ENCODE results near the gene PIN1. TPM values are rescaled to one million over a fixed set of nuclear protein-coding genes. Genes with fewer than 3 reads are reported as not detected.
"Not testable (repeated sequence)": the region's sequence is repeated elsewhere in the genome, so short reads cannot be mapped to it uniquely, and the experiment has no call there.

Gene PIN1
- total RNA-seq, 2 donors from 2014 or later: 22.7 to 27.0 TPM

DNA sequence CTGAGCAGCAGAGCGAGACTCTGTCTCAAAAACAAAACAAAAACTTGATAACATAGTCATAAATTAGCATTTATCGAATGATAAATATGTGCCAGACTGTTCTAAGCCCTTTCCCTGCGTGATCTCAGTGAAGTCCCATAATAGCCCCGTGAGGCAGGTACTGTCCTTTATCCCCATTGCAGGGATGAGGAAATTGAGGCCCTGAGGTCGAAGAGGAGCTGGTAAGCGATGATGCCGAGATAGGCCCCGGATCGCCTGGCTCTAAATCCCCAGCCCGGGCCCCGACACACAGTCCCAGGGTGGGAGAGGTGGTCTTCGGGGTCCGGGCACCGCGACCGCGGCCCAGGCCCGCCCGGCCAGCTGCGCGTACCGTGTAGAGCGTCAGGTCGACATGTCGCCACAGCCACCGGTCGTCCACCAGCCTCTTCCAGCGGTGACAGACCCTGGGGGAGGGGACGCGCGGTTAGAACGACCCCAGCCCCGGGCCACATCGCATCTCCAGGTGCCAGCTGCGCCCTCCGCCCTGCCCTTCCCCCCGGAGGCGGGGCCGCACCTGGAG, 16.9 kb upstream of the PIN1 start:
- WGBS, 2 donors: 4 to 12% methylated on average over 10 to 38 of the region's 39 CpGs
- ATAC-seq (no peak), DNase-seq (no peak)
- Histone ChIP-seq H3K4me3 (peak overlapping the region; percentile 31 to 95), H3K36me3 (replicated peaks in 1 of 2; ENCODE audit: insufficient read depth in 1 of 2, low read depth in 2 of 2) (no peaks in the 10 kb centered on the region), H3K27ac (peak overlapping the region; percentile 72 to 98 (median 94)), H3K27me3 (no peaks in the 10 kb centered on the region), H3K4me1 (peaks cover 17% of the 10 kb centered on the region), H3K9me3 (no peaks in the 10 kb centered on the region)
- TF ChIP-seq POLR2A (IDR thresholded peaks at IDR 0.05): no peak
- TF ChIP-seq, protein P1, sequence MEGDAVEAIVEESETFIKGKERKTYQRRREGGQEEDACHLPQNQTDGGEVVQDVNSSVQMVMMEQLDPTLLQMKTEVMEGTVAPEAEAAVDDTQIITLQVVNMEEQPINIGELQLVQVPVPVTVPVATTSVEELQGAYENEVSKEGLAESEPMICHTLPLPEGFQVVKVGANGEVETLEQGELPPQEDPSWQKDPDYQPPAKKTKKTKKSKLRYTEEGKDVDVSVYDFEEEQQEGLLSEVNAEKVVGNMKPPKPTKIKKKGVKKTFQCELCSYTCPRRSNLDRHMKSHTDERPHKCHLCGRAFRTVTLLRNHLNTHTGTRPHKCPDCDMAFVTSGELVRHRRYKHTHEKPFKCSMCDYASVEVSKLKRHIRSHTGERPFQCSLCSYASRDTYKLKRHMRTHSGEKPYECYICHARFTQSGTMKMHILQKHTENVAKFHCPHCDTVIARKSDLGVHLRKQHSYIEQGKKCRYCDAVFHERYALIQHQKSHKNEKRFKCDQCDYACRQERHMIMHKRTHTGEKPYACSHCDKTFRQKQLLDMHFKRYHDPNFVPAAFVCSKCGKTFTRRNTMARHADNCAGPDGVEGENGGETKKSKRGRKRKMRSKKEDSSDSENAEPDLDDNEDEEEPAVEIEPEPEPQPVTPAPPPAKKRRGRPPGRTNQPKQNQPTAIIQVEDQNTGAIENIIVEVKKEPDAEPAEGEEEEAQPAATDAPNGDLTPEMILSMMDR (IDR thresholded peaks at IDR 0.05): no peak
- intact Hi-C loops (cut with DNase I): no loop called here

DNA sequence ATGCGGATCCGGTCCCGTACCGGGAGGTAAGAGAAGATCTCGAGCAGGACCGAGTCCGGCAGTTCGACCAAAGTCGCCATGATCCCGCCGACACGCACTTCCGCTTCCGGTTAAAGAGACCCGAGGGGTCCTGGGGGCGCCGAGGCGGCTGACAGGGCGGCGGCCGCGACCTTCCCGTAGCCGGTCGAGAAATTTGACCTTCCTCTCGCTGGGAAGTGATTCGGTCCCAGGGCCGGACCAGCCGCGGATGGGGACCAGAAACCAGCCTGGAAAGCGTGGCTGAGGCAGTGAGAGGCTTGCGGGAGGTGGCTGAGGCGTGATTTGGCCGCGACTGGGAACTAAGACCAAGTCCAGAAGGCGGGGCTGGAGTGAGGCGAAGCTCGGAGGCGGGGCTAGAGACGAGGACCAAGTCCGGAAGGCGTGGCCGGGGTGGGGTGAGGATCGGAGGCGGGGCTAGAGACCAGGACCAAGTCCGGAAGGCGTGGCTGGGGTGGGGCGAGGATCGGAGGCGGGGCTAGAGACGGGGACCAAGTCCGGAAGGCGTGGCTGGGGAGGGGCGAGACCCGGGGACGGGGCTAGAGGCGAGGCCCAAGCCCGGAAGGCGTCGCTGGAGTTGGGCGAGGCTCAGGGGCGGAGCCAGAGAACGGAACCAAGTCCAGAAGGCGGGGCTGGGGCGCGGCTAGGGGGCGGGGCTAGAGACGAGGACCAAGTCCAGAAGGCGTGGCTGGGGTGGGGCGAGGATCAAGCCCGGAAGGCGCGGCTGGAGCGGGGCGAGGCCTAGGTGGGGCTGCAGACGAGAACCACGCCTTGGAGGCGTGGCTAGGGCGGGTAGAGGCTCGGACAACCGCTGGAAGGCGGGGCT, 16.2 kb upstream of the PIN1 start, which contains the start of gene FBXL12:
Gene FBXL12, minus strand, starts transcription at position 346 of the 862 bp plus-strand sequence. Its CDS starts 266 bp downstream, at position 80.
- 0 to 1% methylated on average over 16 to 82 of the region's 82 CpGs for WGBS, 2 donors
- H3K27me3 ChIP-seq: no peaks in the 10 kb centered on the region
- ATAC-seq: peak; percentile 93
- no peaks in the 10 kb centered on the region for H3K36me3 ChIP-seq (replicated peaks in 1 of 2; ENCODE audit: insufficient read depth in 1 of 2, low read depth in 2 of 2)
- H3K27ac ChIP-seq: peak within 1 kb of the TSS; percentile 72 to 98 (median 94)
- peak within 1 kb of the TSS; percentile 31 to 95 for H3K4me3 ChIP-seq
- intact Hi-C loops (cut with DNase I): no loop called here
- H3K9me3 ChIP-seq: no peaks in the 10 kb centered on the region
- peak; percentile 100 for DNase-seq
- TF ChIP-seq, protein P1 (IDR thresholded peaks at IDR 0.05): no peak
- peak; percentile 62 to 94 (median 91) for TF ChIP-seq POLR2A (IDR thresholded peaks at IDR 0.05)
- H3K4me1 ChIP-seq: peaks cover 17% of the 10 kb centered on the region

DNA sequence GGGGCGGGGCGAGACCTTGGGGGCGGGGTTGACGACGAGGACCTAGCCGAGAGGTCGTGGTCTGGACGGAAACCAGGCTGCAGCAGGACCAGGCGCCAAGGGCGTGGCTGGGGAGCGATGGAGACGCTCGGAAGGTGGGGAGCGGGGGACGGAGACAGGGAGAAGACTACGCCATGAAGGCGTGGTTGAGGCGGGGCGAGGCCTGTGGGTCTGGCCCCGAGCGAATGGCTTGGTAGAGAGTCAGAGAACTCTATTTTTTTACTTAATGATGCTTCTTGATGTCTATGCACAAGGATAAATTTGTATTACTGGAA, 15.6 kb upstream of the PIN1 start:
- no peak for TF ChIP-seq POLR2A (IDR thresholded peaks at IDR 0.05)
- TF ChIP-seq, protein P1 (IDR thresholded peaks at IDR 0.05): no peak

DNA sequence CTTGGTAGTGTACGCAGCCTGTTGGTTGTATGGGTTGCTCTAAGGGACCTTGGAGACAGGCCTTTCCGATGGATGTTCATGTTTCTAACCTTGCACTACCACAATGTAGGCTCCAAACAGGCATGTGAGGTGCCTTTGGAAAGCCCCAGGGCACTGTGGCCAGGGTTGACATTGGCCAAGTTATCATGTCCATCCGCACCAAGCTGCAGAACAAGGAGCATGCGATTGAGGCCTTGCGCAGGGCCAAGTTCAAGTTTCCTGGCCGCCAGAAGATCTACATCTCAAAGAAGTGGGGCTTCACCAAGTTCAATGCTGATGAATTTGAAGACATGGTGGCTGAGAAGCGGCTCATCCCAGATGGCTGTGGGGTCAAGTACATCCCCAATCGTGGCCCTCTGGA, 15.1 kb upstream of the PIN1 start:
- H3K4me3 ChIP-seq; DNase-seq; H3K9me3 ChIP-seq; ATAC-seq; intact Hi-C loops (cut with DNase I); H3K27me3 ChIP-seq; H3K36me3 ChIP-seq (replicated peaks in 1 of 2; ENCODE audit: insufficient read depth in 1 of 2, low read depth in 2 of 2): not testable (repeated sequence)
- Histone ChIP-seq H3K27ac (peak overlapping the region in 3 of 4 donors; percentile 91 to 98 (median 96)), H3K4me1 (peaks cover 17% of the 10 kb centered on the region)
- 60 to 80% methylated on average over 1 to 8 of the region's 8 CpGs for WGBS, 2 donors

More for the DNA sequence above, 15.6 kb upstream of the PIN1 start:
- Histone ChIP-seq H3K4me3 (no peak overlapping the region), H3K4me1 (peaks cover 17% of the 10 kb centered on the region), H3K9me3 (no peaks in the 10 kb centered on the region), H3K36me3 (replicated peaks in 1 of 2; ENCODE audit: insufficient read depth in 1 of 2, low read depth in 2 of 2) (no peaks in the 10 kb centered on the region), H3K27me3 (no peaks in the 10 kb centered on the region), H3K27ac (peak overlapping the region; percentile 12 to 98 (median 94))
- intact Hi-C loops (cut with DNase I): no loop called here
- DNase-seq (no peak), ATAC-seq (no peak)
- WGBS, 2 donors: 0 to 1% methylated on average over 2 to 21 of the region's 21 CpGs

DNA sequence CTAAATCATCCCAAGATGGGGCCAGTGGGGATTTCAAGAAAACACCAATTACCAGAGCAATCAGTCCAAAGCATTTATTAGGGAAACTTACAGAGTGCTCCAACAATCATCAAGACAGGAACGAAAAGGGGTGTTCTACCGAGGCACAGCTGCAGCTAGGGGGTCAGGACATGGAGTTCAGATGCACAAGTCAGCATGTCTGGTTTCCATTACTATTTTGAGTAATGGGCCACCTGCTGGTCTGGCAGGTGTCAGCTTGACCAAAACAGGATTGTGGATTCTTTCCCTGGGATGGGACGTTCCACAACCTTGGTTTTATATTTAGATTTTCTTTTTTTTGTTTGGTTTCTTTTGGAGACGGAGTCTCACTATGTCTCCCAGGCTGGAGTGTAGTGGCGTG, 11.3 kb upstream of the PIN1 start:
- TF ChIP-seq POLR2A (IDR thresholded peaks at IDR 0.05): no peak
- TF ChIP-seq, protein P1 (IDR thresholded peaks at IDR 0.05): no peak
- 90 to 94% methylated on average over 5 of the region's 5 CpGs for WGBS, 2 donors
- ATAC-seq (no peak), DNase-seq (no peak)
- Histone ChIP-seq H3K27me3 (no peaks in the 10 kb centered on the region), H3K9me3 (no peaks in the 10 kb centered on the region), H3K4me1 (peaks cover 22% of the 10 kb centered on the region), H3K36me3 (replicated peaks in 1 of 2; ENCODE audit: insufficient read depth in 1 of 2, low read depth in 2 of 2) (no peaks in the 10 kb centered on the region), H3K4me3 (no peak overlapping the region), H3K27ac (no peak overlapping the region)
- intact Hi-C loops (cut with DNase I): no loop called here
